HepG2 (cell line): ENCODE data around the gene JAGN1. TPM values are rescaled to one million over a fixed set of nuclear protein-coding genes. Genes with fewer than 3 reads are reported as not detected.

ENCODE experiments used
- FOXK1 ChIP-seq: sonication (generic); formaldehyde crosslinking; IDR thresholded peaks from 2 replicates; pipeline ENCODE4 v1.4.0; 2020; ENCODE audit warnings: low read depth, missing genetic modification reagents, borderline replicate concordance
- KDM1A ChIP-seq: IDR thresholded peaks from 2 replicates; pipeline ENCODE4 v1.6.1; 2016; ENCODE audit warnings: missing compliant biosample characterization
- KDM5A ChIP-seq: fragments of 200-600 bp; sonication (generic); IDR thresholded peaks from 2 replicates; pipeline ENCODE4 v1.7.0; 2018; ENCODE audit warnings: antibody characterized with exemption, mild to moderate bottlenecking, low read length, borderline replicate concordance
- KLF13 ChIP-seq: sonication (generic); formaldehyde crosslinking; IDR thresholded peaks from 2 replicates; pipeline ENCODE4 v1.4.0; 2020; ENCODE audit warnings: mild to moderate bottlenecking, missing genetic modification reagents
- KMT2A ChIP-seq: sonication (generic); formaldehyde crosslinking; IDR thresholded peaks from 2 replicates; pipeline ENCODE4 v1.4.0; 2020; ENCODE audit warnings: missing genetic modification reagents
- MAFG ChIP-seq: sonication (generic); formaldehyde crosslinking; IDR thresholded peaks from 2 replicates; pipeline ENCODE4 v1.5.1; 2020; ENCODE audit warnings: mild to moderate bottlenecking, missing genetic modification reagents
- SPEN ChIP-seq: sonication (generic); formaldehyde crosslinking; IDR thresholded peaks from 2 replicates; pipeline ENCODE4 v1.5.1; 2020; ENCODE audit warnings: low read depth, mild to moderate bottlenecking, missing genetic modification reagents
- STAT5B ChIP-seq: sonication (generic); formaldehyde crosslinking; IDR thresholded peaks from 2 replicates; pipeline ENCODE4 v1.4.0; 2020; ENCODE audit warnings: missing genetic modification reagents
- YY1 ChIP-seq: IDR thresholded peaks from 2 replicates; pipeline ENCODE4 v1.6.1; 2011; ENCODE audit warnings: low read length, low read depth, moderate library complexity, mild to moderate bottlenecking; ENCODE audit not compliant: insufficient read depth, insufficient replicate concordance
- ZNF12 ChIP-seq: sonication (generic); formaldehyde crosslinking; IDR thresholded peaks from 2 replicates; pipeline ENCODE4 v1.5.0; 2020; ENCODE audit warnings: missing genetic modification reagents
- ZNF251 ChIP-seq: sonication (generic); formaldehyde crosslinking; IDR thresholded peaks from 2 replicates; pipeline ENCODE4 v1.9.0; 2021; ENCODE audit warnings: mild to moderate bottlenecking, missing genetic modification reagents
- ZNF350 ChIP-seq: sonication (generic); formaldehyde crosslinking; IDR thresholded peaks from 2 replicates; pipeline ENCODE4 v1.4.0; 2020; ENCODE audit warnings: mild to moderate bottlenecking, low read depth, missing genetic modification reagents, borderline replicate concordance
- ZNF451 ChIP-seq: sonication (generic); formaldehyde crosslinking; IDR thresholded peaks from 2 replicates; pipeline ENCODE4 v1.5.0; 2020; ENCODE audit warnings: mild to moderate bottlenecking, missing genetic modification reagents
- ZNF558 ChIP-seq: sonication (generic); formaldehyde crosslinking; IDR thresholded peaks from 2 replicates; pipeline ENCODE4 v1.9.0; 2022; ENCODE audit warnings: mild to moderate bottlenecking, missing genetic modification reagents, borderline replicate concordance
- ZNF564 ChIP-seq: sonication (generic); formaldehyde crosslinking; IDR thresholded peaks from 2 replicates; pipeline ENCODE4 v1.8.1; 2023; ENCODE audit warnings: mild to moderate bottlenecking, missing genetic modification reagents
- ZNF607 ChIP-seq: sonication (generic); formaldehyde crosslinking; IDR thresholded peaks from 2 replicates; pipeline ENCODE4 v1.5.1; 2020; ENCODE audit warnings: missing genetic modification reagents, mild to moderate bottlenecking, borderline replicate concordance
- ZNF619 ChIP-seq: sonication (generic); formaldehyde crosslinking; IDR thresholded peaks from 2 replicates; pipeline ENCODE4 v1.4.0; 2020; ENCODE audit warnings: mild to moderate bottlenecking, missing genetic modification reagents
- ZNF678 ChIP-seq: sonication (generic); formaldehyde crosslinking; IDR thresholded peaks from 2 replicates; pipeline ENCODE4 v1.4.0; 2020; ENCODE audit warnings: mild to moderate bottlenecking, missing genetic modification reagents
- ZNF878 ChIP-seq: sonication (generic); formaldehyde crosslinking; IDR thresholded peaks from 2 replicates; pipeline ENCODE4 v1.8.1; 2023; ENCODE audit warnings: mild to moderate bottlenecking, missing genetic modification reagents, moderate library complexity
- polyA plus RNA-seq, 8 experiments: library from polyadenylated mRNA; depleted of rRNA in 3 of 8; stranded (reverse) in 7 of 8; unstranded in 1 of 8; fragments of >200 nt; fragmentation: Illumina TruSeq in 4 of 8; extraction: Trizol in 4 of 8; gene quantifications; 2 replicates each; pipeline versions ENCODE4 v1.2.1 to v1.2.3, GENCODE V29; 2011 to 2016; ENCODE audit warnings: low read depth in 4 of 8, missing spikeins in 1 of 8, mixed read lengths in 1 of 8; ENCODE audit not compliant: insufficient read depth in 1 of 8
- total RNA-seq, 5 experiments: library from RNA; depleted of rRNA; stranded (reverse); fragments of >200 nt; fragmentation: Illumina TruSeq; extraction: Trizol; gene quantifications; 2 replicates each; pipeline ENCODE4 v1.2.3, GENCODE V29; 2016; ENCODE audit warnings: low read depth in 1 of 5
- TF ChIP-seq, protein P1 (sequence below): sonication (generic); formaldehyde crosslinking; conservative IDR thresholded peaks from 2 replicates; pipeline ENCODE4 v1.4.0; 2020; ENCODE audit warnings: missing genetic modification reagents
- TF ChIP-seq, protein P2 (sequence below): sonication (generic); formaldehyde crosslinking; IDR thresholded peaks from 2 replicates; pipeline ENCODE4 v1.4.0; 2020; ENCODE audit warnings: missing genetic modification reagents
- TF ChIP-seq, protein P3 (sequence below): sonication (generic); formaldehyde crosslinking; IDR thresholded peaks from 2 replicates; pipeline ENCODE4 v1.4.0; 2020; ENCODE audit warnings: missing genetic modification reagents
- TF ChIP-seq, protein P4 (sequence below): sonication (generic); formaldehyde crosslinking; IDR thresholded peaks from 2 replicates; pipeline ENCODE4 v1.8.1; 2023; ENCODE audit warnings: mild to moderate bottlenecking, missing genetic modification reagents, borderline replicate concordance
- TF ChIP-seq, protein P5 (sequence below): sonication (generic); formaldehyde crosslinking; IDR thresholded peaks from 2 replicates; pipeline ENCODE4 v1.5.0; 2020; ENCODE audit warnings: missing genetic modification reagents

The JAGN1 gene
- total and polyA plus RNA-seq, 2 of the 13 experiments (the other 11 are each of a cell fraction or from before 2014, with no cell fraction given): 49.9 to 50.9 TPM

DNA sequence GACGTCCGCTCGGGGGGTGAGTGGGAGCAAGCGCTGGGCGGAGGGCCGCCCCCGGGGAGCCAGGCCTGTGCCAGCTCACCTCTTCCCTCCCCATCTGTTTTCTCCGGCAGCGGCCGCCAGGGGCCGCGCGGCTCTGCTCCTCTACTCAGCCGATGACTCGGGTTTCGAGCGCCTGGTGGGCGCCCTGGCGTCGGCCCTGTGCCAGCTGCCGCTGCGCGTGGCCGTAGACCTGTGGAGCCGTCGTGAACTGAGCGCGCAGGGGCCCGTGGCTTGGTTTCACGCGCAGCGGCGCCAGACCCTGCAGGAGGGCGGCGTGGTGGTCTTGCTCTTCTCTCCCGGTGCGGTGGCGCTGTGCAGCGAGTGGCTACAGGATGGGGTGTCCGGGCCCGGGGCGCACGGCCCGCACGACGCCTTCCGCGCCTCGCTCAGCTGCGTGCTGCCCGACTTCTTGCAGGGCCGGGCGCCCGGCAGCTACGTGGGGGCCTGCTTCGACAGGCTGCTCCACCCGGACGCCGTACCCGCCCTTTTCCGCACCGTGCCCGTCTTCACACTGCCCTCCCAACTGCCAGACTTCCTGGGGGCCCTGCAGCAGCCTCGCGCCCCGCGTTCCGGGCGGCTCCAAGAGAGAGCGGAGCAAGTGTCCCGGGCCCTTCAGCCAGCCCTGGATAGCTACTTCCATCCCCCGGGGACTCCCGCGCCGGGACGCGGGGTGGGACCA lies 42.6 kb downstream of the JAGN1 start (continued):
- TF ChIP-seq, protein P1, sequence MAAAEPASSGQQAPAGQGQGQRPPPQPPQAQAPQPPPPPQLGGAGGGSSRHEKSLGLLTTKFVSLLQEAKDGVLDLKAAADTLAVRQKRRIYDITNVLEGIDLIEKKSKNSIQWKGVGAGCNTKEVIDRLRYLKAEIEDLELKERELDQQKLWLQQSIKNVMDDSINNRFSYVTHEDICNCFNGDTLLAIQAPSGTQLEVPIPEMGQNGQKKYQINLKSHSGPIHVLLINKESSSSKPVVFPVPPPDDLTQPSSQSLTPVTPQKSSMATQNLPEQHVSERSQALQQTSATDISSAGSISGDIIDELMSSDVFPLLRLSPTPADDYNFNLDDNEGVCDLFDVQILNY (CRISPR knock-in tag): peak; percentile 19
- TF ChIP-seq ZNF878 (CRISPR knock-in tag) (no peak), ZNF451 (CRISPR knock-in tag) (peak; percentile 59), MAFG (CRISPR knock-in tag) (0 out of 2 replicates have a peak, but pooled peaks have one; percentile 38), ZNF12 (CRISPR knock-in tag) (peak; percentile 36; the same call in 1 of the 2 replicates), STAT5B (0 out of 2 replicates have a peak, but pooled peaks have one; percentile 18), ZNF558 (CRISPR knock-in tag) (peak; percentile 91), ZNF251 (0 out of 2 replicates have a peak, but pooled peaks have one; percentile 25), KMT2A (CRISPR knock-in tag) (0 out of 2 replicates have a peak, but pooled peaks have one; percentile 17), ZNF678 (CRISPR knock-in tag) (peak; percentile 85), KDM5A (no peak), ZNF619 (0 out of 2 replicates have a peak, but pooled peaks have one; percentile 3), ZNF350 (peak; percentile 53; the same call in 1 of the 2 replicates), ZNF607 (CRISPR knock-in tag) (0 out of 2 replicates have a peak, but pooled peaks have one; percentile 33), YY1 (peak; percentile 31), FOXK1 (CRISPR knock-in tag) (no peak), ZNF564 (CRISPR knock-in tag) (peak; percentile 22; the same call in 1 of the 2 replicates), SPEN (CRISPR knock-in tag) (peak; percentile 67), KDM1A (CRISPR knock-in tag) (peak; percentile 9; the same call in 1 of the 2 replicates), KLF13 (CRISPR knock-in tag) (peak; percentile 70; the same call in 1 of the 2 replicates)
- TF ChIP-seq, protein P2, sequence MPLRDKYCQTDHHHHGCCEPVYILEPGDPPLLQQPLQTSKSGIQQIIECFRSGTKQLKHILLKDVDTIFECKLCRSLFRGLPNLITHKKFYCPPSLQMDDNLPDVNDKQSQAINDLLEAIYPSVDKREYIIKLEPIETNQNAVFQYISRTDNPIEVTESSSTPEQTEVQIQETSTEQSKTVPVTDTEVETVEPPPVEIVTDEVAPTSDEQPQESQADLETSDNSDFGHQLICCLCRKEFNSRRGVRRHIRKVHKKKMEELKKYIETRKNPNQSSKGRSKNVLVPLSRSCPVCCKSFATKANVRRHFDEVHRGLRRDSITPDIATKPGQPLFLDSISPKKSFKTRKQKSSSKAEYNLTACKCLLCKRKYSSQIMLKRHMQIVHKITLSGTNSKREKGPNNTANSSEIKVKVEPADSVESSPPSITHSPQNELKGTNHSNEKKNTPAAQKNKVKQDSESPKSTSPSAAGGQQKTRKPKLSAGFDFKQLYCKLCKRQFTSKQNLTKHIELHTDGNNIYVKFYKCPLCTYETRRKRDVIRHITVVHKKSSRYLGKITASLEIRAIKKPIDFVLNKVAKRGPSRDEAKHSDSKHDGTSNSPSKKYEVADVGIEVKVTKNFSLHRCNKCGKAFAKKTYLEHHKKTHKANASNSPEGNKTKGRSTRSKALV (CRISPR knock-in tag): peak; percentile 95
- TF ChIP-seq, protein P3, sequence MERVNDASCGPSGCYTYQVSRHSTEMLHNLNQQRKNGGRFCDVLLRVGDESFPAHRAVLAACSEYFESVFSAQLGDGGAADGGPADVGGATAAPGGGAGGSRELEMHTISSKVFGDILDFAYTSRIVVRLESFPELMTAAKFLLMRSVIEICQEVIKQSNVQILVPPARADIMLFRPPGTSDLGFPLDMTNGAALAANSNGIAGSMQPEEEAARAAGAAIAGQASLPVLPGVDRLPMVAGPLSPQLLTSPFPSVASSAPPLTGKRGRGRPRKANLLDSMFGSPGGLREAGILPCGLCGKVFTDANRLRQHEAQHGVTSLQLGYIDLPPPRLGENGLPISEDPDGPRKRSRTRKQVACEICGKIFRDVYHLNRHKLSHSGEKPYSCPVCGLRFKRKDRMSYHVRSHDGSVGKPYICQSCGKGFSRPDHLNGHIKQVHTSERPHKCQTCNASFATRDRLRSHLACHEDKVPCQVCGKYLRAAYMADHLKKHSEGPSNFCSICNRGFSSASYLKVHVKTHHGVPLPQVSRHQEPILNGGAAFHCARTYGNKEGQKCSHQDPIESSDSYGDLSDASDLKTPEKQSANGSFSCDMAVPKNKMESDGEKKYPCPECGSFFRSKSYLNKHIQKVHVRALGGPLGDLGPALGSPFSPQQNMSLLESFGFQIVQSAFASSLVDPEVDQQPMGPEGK (CRISPR knock-in tag): peak; percentile 81
- TF ChIP-seq, protein P4, sequence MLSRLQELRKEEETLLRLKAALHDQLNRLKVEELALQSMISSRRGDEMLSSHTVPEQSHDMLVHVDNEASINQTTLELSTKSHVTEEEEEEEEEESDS (CRISPR knock-in tag): no peak
- TF ChIP-seq, protein P5, sequence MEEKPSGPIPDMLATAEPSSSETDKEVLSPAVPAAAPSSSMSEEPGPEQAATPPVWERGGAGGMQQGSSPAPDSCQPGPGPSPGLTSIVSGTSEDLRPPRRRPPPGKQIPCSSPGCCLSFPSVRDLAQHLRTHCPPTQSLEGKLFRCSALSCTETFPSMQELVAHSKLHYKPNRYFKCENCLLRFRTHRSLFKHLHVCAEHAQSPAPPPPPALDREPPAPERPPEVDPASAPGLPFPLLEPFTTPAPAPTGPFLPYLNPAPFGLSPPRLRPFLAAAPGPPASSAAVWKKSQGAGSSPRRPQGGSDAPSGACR (CRISPR knock-in tag): no peak
